Astrocyte (in vitro differentiated cells and primary cell): Measurements from ENCODE around the gene DAGLA.

ENCODE experiments used
- EZH2 ChIP-seq: IDR thresholded peaks from 2 replicates; pipeline ENCODE4 v1.6.1; 2012; ENCODE audit warnings: mild to moderate bottlenecking, low read length, inconsistent platforms; ENCODE audit not compliant: insufficient read depth
- TF ChIP-seq, protein P1 (sequence below): IDR thresholded peaks from 2 replicates; pipeline ENCODE4 v1.5.1; 2011; ENCODE audit warnings: low read depth, mild to moderate bottlenecking, inconsistent platforms, low read length, moderate library complexity; ENCODE audit not compliant: insufficient read depth

DNA sequence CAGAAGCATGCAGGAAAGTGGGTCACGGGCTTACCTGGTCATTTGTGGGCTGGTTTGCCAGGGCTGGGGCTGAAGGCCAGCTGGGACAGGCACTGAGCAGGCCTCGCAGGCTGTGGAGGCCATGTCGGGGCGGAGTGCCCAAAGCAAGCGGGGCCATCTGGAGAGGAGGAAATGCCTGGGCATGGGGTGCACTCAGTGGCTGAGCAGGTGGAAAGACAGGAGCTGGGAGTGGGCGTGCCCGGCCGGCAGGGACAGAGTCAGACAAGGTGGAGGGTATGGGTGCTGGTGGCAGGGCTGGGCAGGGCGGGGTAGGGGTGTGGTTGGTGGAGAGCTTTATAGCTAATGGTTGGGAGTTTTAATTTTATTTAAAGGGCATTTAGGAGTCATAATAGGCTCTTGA is 27.4 kb downstream of the DAGLA start:
- TF ChIP-seq, protein P1, sequence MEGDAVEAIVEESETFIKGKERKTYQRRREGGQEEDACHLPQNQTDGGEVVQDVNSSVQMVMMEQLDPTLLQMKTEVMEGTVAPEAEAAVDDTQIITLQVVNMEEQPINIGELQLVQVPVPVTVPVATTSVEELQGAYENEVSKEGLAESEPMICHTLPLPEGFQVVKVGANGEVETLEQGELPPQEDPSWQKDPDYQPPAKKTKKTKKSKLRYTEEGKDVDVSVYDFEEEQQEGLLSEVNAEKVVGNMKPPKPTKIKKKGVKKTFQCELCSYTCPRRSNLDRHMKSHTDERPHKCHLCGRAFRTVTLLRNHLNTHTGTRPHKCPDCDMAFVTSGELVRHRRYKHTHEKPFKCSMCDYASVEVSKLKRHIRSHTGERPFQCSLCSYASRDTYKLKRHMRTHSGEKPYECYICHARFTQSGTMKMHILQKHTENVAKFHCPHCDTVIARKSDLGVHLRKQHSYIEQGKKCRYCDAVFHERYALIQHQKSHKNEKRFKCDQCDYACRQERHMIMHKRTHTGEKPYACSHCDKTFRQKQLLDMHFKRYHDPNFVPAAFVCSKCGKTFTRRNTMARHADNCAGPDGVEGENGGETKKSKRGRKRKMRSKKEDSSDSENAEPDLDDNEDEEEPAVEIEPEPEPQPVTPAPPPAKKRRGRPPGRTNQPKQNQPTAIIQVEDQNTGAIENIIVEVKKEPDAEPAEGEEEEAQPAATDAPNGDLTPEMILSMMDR = no peak
- no peak for TF ChIP-seq EZH2
